ENCODE results near the gene ARHGEF28.

ARHGEF28 gene

GRCh38 chr5:73944581-73944980 is 318.6 kb downstream of the ARHGEF28 start:
- TF ChIP-seq MYC (IDR thresholded peaks at IDR 0.05; ENCODE audit: low read depth, low read length): no peak
- TF ChIP-seq CTCF (IDR thresholded peaks at IDR 0.05; ENCODE audit: low read depth, low read length): no peak
- TF ChIP-seq, protein P1, sequence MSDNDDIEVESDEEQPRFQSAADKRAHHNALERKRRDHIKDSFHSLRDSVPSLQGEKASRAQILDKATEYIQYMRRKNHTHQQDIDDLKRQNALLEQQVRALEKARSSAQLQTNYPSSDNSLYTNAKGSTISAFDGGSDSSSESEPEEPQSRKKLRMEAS (IDR thresholded peaks at IDR 0.05; ENCODE audit: low read depth, low read length): no peak
- no peak for TF ChIP-seq POLR2A (IDR thresholded peaks at IDR 0.05; ENCODE audit: extremely low read depth, insufficient read length)
- no peak overlapping the region for H3K4me3 ChIP-seq (ENCODE audit: low read depth, low read length)
- DNase-seq (ENCODE audit: low read depth): no peak

- TF ChIP-seq, protein P1 (IDR thresholded peaks at IDR 0.05; ENCODE audit: low read depth, low read length): no peak
- TF ChIP-seq CTCF (IDR thresholded peaks at IDR 0.05; ENCODE audit: low read depth, low read length) (peak; percentile 40), POLR2A (IDR thresholded peaks at IDR 0.05; ENCODE audit: extremely low read depth, insufficient read length) (no peak), MYC (IDR thresholded peaks at IDR 0.05; ENCODE audit: low read depth, low read length) (no peak)
- DNase-seq (ENCODE audit: low read depth): peak; percentile 28
These were observed 319.5 kb downstream of the ARHGEF28 start for GRCh38 chr5:73945505-73945904.

GRCh38 chr5:73946278-73946677 is 320.3 kb downstream of the ARHGEF28 start:
- TF ChIP-seq POLR2A (IDR thresholded peaks at IDR 0.05; ENCODE audit: extremely low read depth, insufficient read length) (no peak), MYC (IDR thresholded peaks at IDR 0.05; ENCODE audit: low read depth, low read length) (no peak), CTCF (IDR thresholded peaks at IDR 0.05; ENCODE audit: low read depth, low read length) (no peak)
- TF ChIP-seq, protein P1 (IDR thresholded peaks at IDR 0.05; ENCODE audit: low read depth, low read length): no peak
- DNase-seq (ENCODE audit: low read depth): no peak
- H3K4me3 ChIP-seq (ENCODE audit: low read depth, low read length): no peak overlapping the region

More at GRCh38 chr5:73945505-73945904, 319.5 kb downstream of the ARHGEF28 start:
- H3K4me3 ChIP-seq (ENCODE audit: low read depth, low read length): no peak overlapping the region

- no peak for TF ChIP-seq POLR2A (IDR thresholded peaks at IDR 0.05; ENCODE audit: extremely low read depth, insufficient read length)
- TF ChIP-seq CTCF (IDR thresholded peaks at IDR 0.05; ENCODE audit: low read depth, low read length): no peak
- TF ChIP-seq, protein P1 (IDR thresholded peaks at IDR 0.05; ENCODE audit: low read depth, low read length): no peak
- TF ChIP-seq MYC (IDR thresholded peaks at IDR 0.05; ENCODE audit: low read depth, low read length): no peak
- DNase-seq (ENCODE audit: low read depth): no peak
- no peak overlapping the region for H3K4me3 ChIP-seq (ENCODE audit: low read depth, low read length)
These were observed 321.1 kb downstream of the ARHGEF28 start for GRCh38 chr5:73946919-73947602.

GRCh38 chr5:73947906-73948640 is 322.1 kb downstream of the ARHGEF28 start:
- no peak for DNase-seq (ENCODE audit: low read depth)
- TF ChIP-seq, protein P1 (IDR thresholded peaks at IDR 0.05; ENCODE audit: low read depth, low read length): no peak
- TF ChIP-seq CTCF (IDR thresholded peaks at IDR 0.05; ENCODE audit: low read depth, low read length): no peak
- no peak for TF ChIP-seq MYC (IDR thresholded peaks at IDR 0.05; ENCODE audit: low read depth, low read length)
- no peak for TF ChIP-seq POLR2A (IDR thresholded peaks at IDR 0.05; ENCODE audit: extremely low read depth, insufficient read length)
- no peak overlapping the region for H3K4me3 ChIP-seq (ENCODE audit: low read depth, low read length)

Data from NB4 (cell line).